Measurements from ENCODE around the gene C6orf62.
"Not testable (repeated sequence)": the region's sequence is repeated elsewhere in the genome, so short reads cannot be mapped to it uniquely, and the experiment has no call there.

The C6orf62 gene

DNA sequence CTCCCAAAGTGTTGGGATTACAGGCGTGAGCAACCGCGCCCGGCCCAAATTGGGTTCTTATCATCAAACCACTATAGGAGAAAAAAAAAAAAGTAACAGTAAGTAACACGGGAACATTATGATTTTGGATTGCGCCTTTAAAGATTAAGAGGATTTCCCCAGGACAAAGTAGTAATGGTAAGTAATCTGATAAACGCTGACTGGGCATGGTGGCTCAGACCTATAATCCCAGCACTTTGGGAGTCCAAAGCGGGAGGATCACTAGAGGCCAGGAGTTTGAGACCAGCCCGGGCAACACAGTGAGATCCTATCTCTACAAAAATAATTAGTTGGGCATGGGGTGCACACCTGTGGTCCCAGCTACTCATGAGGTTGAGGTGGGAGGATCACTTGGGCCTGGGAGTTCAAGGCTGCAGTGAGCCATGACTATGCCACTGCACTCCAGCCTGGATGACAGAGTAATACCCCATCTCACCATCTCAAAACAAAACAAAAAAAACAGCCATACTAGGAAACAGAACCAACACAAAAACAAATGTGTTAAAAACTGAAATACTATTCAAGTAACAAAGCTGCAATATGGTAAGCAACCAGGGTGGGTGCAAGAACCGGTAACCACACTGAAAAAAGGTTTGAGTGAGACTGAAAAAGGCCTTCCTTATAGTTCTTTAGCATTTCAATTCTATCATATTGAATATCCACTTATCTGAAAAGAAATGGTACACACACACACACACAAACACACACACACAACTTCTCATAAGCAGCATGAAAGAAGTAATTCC is 8.2 kb downstream of the C6orf62 start:
- FAIRE-seq (peak; percentile 51), DNase-seq (ENCODE audit: insufficient read length) (no peak)
- TF ChIP-seq POLR2A (IDR thresholded peaks at IDR 0.05; ENCODE audit: low read depth, low read length), result no peak
- TF ChIP-seq TAF1 (IDR thresholded peaks at IDR 0.05; ENCODE audit: borderline replicate concordance, low read depth, low read length), result no peak
- no peak for TF ChIP-seq POLR2AphosphoS5 (IDR thresholded peaks at IDR 0.05; ENCODE audit: low read depth, low read length)

DNA sequence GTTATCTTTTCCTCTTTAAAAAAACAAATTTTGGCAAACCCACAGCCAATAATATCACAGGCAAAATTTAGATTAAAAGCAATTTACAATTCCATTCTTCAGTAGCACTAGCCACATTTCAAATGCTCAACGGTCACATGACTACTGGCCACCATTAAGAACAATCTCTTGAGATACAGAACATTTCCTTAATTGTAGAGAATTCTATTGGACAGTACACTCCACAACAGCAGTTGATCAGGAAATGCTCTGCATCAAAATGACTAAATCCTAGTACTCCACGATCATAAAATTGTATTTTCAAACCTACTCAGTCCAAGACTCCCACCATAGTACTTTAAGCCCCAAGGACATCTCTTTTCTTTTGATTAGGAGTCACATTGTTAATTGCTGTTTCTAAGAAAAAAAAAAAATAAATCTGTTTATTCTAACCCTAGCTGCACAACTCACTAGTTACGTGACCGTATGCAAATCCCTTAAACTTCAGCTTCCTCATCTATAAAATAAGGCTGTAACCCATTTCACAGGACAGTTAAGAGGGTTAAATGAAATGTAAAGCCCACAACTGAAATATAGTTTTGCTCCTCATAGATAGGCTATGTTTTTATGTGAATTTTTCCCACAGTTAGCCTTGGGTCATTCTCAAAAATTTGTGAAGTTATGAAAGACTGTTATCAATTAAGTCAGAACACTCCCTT is 9.8 kb downstream of the C6orf62 start:
- DNase-seq (ENCODE audit: insufficient read length) (no peak), FAIRE-seq (peak; percentile 69)
- TF ChIP-seq POLR2AphosphoS5 (IDR thresholded peaks at IDR 0.05; ENCODE audit: low read depth, low read length) (no peak; the same call in 1 of the 2 replicates), TAF1 (IDR thresholded peaks at IDR 0.05; ENCODE audit: borderline replicate concordance, low read depth, low read length) (no peak), POLR2A (IDR thresholded peaks at IDR 0.05; ENCODE audit: low read depth, low read length) (no peak)

DNA sequence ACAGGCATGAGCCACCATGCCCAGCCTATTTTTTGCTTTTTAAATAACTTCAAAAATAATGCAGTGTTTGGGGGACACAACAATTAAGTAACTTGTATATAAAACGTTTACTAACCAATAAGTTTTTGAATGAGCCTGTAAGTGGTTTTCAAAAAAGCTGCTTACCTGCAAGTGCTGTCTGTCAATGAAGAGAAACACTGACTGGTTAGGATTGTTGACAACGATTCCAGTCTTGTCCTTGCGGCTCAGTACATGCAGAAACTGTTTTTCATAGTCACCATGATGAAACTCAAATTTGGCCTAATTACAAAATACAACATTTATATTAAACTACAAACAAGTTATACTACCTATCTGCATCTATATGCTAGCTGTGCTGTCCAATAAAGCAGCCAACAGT is 10.3 kb downstream of the C6orf62 start:
- no peak for DNase-seq (ENCODE audit: insufficient read length)
- no peak; the same call in 1 of the 2 replicates for TF ChIP-seq POLR2AphosphoS5 (IDR thresholded peaks at IDR 0.05; ENCODE audit: low read depth, low read length)
- FAIRE-seq, result no peak

DNA sequence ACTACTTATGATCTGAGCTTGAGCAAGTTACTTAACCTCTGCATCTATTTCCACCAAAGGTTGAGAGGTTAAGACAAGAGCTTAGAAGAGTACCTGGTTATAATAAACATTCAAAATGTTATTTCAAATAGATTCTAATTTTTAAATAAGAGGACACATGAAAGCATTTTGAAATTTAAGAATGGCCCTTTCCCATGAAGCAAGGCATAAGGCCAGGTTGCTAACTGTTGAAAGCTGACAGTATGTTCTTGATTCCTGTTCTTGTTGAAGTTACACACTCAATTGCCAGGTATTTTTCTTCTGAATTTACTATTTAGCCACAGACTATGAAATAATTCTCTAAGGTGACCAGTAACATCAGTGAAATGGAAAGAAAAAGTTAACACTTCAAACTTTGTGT is 14.5 kb downstream of the C6orf62 start:
- FAIRE-seq (no peak), DNase-seq (ENCODE audit: insufficient read length) (no peak)
- TF ChIP-seq POLR2AphosphoS5 (IDR thresholded peaks at IDR 0.05; ENCODE audit: low read depth, low read length) (0 out of 2 replicates have a peak, but pooled peaks have one; percentile 1), POLR2A (IDR thresholded peaks at IDR 0.05; ENCODE audit: low read depth, low read length) (no peak), TAF1 (IDR thresholded peaks at IDR 0.05; ENCODE audit: borderline replicate concordance, low read depth, low read length) (no peak)

DNA sequence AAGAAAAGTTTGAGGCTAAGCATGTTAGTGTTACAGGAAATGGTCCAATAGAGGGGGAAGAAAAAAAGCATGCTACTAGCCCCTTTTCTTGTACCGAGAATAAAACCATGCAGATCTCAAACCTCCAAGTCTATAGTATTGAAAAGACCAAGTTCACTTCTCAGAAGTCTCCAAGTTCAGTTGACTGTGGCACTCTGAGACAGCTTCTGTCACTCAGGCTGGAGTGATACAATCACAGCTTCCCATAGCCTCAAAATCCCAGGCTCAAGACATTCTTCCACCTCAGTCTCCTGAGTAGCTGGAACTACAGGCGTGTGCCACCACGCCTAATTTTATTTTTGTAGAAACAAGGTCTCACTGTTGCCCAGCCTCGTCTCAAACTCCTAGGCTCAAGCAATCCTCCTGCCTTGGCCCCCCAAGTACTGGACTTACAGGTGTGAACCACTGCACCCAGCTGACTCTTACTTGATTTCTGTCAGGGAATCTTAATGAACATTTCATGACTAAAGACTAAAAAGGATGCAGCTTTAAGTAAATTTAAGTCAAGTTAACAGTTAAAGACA is 16.2 kb downstream of the C6orf62 start:
- FAIRE-seq (no peak), DNase-seq (ENCODE audit: insufficient read length) (no peak)
- TF ChIP-seq POLR2AphosphoS5 (IDR thresholded peaks at IDR 0.05; ENCODE audit: low read depth, low read length) (0 out of 2 replicates have a peak, but pooled peaks have one; percentile 39), TAF1 (IDR thresholded peaks at IDR 0.05; ENCODE audit: borderline replicate concordance, low read depth, low read length) (no peak), POLR2A (IDR thresholded peaks at IDR 0.05; ENCODE audit: low read depth, low read length) (peak; percentile 40)

DNA sequence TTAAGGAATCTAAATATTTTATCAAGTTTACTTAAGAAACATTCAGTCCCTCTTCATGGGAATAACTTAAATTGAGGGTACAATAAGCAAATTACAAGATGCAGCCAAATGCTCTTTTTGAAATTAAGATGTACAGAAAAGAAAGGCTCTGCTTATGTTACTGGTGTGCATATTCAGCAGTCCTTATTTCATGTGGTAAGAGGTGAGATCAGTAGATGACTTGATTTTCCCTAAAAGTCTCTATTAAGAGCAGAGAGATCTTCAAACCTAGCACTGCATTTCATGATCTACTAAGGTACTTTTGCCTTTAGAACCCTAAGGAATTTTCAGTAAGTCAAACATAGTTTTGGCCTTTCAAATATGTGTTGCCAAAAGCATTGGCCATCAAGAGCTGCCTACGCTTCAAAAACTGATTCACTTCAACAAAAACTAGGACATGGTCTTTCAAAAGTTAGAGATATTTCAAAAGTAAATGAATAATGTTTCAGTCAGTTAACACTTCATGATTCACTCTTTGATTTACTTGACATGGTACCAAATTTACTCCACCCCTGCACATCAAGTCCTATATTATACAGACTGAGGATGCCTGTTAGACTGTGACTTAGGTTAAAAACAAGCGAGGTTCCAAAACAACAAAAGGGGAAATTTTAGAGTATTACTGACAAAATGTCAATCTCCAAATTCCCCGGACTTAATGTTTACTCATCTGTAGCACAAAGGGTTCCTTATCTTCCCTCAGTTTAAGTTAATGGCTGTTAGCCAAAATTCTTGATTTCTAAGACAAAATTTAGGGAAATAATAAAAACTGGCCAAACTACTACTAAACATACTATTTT is 19.2 kb downstream of the C6orf62 start:
- no peak for FAIRE-seq
- no peak for TF ChIP-seq TAF1 (IDR thresholded peaks at IDR 0.05; ENCODE audit: borderline replicate concordance, low read depth, low read length)
- no peak for TF ChIP-seq POLR2AphosphoS5 (IDR thresholded peaks at IDR 0.05; ENCODE audit: low read depth, low read length)
- no peak for TF ChIP-seq POLR2A (IDR thresholded peaks at IDR 0.05; ENCODE audit: low read depth, low read length)
- DNase-seq (ENCODE audit: insufficient read length), result no peak

DNA sequence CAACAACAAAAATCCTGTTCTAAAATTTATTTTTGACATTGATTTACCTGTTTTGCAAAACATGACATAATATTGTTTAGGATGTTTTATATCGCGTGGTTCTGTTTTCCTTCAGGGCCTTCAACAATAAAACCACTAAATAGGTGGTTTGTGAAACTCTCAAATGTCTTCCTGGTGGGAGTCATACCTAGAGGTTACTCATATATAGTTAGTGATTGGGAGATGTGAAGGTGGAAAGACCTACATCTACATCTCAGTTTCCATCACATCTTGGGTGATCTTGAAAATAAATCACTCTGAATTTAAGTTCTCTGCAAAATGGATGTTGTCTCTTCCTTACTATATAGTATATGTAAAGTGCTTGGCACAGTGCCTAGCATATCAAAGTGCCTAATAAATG is 22.9 kb downstream of the C6orf62 start:
- FAIRE-seq (no peak), DNase-seq (ENCODE audit: insufficient read length) (no peak)
- no peak for TF ChIP-seq POLR2A (IDR thresholded peaks at IDR 0.05; ENCODE audit: low read depth, low read length)
- no peak for TF ChIP-seq POLR2AphosphoS5 (IDR thresholded peaks at IDR 0.05; ENCODE audit: low read depth, low read length)
- TF ChIP-seq TAF1 (IDR thresholded peaks at IDR 0.05; ENCODE audit: borderline replicate concordance, low read depth, low read length), result no peak

DNA sequence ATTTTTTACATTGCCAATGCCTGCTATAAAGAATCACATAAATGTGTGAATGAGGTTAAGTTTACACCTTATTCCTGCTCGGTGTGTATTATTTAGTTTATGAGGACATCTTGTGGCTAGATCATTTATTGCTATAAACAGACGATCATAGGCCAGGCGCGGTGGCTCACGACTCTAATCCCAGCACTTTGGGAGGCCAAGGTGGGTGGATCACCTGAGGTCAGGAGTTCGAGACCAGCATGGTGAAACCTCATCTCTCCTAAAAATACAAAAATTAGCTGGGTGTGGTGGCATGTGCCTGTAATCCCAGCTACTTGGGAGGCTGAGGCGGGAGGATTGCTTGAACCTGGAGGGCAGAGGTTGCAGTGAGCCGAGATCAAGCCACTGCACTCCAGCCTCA is 23.3 kb downstream of the C6orf62 start:
- FAIRE-seq; DNase-seq (ENCODE audit: insufficient read length): not testable (repeated sequence)

DNA sequence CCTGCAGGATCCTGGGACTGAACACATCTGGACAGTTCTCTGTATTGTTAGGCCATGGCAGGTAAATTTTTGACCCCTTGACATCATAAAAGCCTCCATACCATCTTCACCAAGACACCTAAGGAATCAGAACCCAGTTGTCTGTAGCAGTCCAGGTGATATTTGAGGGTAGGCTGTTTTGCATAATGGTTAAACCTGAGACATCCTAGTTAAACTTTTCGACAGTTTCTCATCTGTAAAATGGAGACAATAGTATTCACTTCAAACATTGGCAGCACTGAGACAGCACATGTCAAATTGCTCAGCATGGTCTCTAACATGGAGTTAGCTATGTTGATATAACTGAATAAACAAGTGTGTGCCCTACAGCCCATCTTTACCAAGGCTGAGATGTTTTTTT is 24.8 kb downstream of the C6orf62 start:
- FAIRE-seq (no peak), DNase-seq (ENCODE audit: insufficient read length) (no peak)
- no peak for TF ChIP-seq POLR2AphosphoS5 (IDR thresholded peaks at IDR 0.05; ENCODE audit: low read depth, low read length)
- no peak for TF ChIP-seq POLR2A (IDR thresholded peaks at IDR 0.05; ENCODE audit: low read depth, low read length)
- no peak for TF ChIP-seq TAF1 (IDR thresholded peaks at IDR 0.05; ENCODE audit: borderline replicate concordance, low read depth, low read length)

DNA sequence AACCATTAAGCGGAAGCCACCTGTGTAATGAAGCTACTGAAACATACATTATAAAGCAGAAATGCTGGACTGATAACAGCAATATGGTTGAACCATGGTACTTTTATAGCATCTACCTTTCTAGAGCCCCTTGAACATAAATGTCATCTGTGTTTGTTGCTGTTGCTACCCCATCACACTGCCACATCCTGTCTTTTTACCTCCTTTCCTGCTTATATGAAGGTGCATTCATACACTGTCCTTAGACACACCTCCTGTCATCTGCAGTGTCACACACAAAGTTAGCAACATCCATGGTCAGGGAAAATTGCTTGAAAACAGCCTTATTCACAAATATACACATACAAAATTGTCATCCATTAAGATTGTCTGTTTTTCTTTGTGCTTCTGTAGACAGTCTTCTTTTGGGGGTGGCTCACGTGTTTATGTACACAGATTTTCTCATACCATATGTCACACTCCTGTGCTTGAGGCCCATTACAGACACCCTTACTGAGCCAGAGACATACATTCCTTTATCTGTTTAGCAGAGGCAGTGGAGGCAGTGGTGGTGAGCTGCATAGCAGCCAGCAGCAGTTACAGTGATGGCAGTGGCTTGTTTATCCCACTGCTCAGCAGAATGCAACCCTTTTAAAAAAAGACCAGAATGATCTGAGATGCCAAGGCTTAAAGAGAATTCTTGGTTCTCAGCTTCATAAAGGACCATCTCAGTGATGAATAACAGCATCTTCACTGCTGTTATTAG is 25.9 kb downstream of the C6orf62 start:
- FAIRE-seq, result no peak
- no peak for TF ChIP-seq POLR2A (IDR thresholded peaks at IDR 0.05; ENCODE audit: low read depth, low read length)
- no peak for TF ChIP-seq POLR2AphosphoS5 (IDR thresholded peaks at IDR 0.05; ENCODE audit: low read depth, low read length)
- no peak for TF ChIP-seq TAF1 (IDR thresholded peaks at IDR 0.05; ENCODE audit: borderline replicate concordance, low read depth, low read length)
- no peak for DNase-seq (ENCODE audit: insufficient read length)

DNA sequence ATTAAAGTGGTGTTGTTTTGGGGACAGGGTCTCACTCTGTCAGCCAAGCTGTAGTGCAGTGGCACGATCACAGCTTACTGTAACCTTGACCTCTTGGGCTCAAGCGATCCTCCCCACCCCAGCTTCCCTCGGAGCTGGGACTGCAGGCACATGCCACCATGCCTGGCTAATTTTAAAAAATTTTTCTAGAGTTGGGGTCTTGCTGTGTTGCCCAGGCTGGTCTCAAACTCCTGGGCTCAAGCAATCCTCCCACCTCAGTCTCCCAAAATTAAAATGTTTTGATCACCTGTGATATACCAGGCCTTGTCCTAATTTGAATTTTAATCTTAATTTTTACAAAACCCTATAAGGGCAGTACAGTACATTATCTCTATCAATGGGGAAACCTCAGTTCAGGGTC is 26.5 kb downstream of the C6orf62 start:
- DNase-seq (ENCODE audit: insufficient read length), result no peak
- TF ChIP-seq POLR2AphosphoS5 (IDR thresholded peaks at IDR 0.05; ENCODE audit: low read depth, low read length) (no peak), POLR2A (IDR thresholded peaks at IDR 0.05; ENCODE audit: low read depth, low read length) (no peak), TAF1 (IDR thresholded peaks at IDR 0.05; ENCODE audit: borderline replicate concordance, low read depth, low read length) (no peak)
- FAIRE-seq, result no peak

All from GM12892 (cell line).